ENCODE data around the gene ATP5F1D. TPM values are rescaled to one million over a fixed set of nuclear protein-coding genes. Genes with fewer than 3 reads are reported as not detected.
A peak's percentile ranks its signal among the peaks of the same experiment; 100 is the strongest.

The ATP5F1D gene
- total and polyA plus RNA-seq, 2 donors (not counting 1 experiment from before 2014, with no cell fraction given): 150 to 166 TPM

DNA sequence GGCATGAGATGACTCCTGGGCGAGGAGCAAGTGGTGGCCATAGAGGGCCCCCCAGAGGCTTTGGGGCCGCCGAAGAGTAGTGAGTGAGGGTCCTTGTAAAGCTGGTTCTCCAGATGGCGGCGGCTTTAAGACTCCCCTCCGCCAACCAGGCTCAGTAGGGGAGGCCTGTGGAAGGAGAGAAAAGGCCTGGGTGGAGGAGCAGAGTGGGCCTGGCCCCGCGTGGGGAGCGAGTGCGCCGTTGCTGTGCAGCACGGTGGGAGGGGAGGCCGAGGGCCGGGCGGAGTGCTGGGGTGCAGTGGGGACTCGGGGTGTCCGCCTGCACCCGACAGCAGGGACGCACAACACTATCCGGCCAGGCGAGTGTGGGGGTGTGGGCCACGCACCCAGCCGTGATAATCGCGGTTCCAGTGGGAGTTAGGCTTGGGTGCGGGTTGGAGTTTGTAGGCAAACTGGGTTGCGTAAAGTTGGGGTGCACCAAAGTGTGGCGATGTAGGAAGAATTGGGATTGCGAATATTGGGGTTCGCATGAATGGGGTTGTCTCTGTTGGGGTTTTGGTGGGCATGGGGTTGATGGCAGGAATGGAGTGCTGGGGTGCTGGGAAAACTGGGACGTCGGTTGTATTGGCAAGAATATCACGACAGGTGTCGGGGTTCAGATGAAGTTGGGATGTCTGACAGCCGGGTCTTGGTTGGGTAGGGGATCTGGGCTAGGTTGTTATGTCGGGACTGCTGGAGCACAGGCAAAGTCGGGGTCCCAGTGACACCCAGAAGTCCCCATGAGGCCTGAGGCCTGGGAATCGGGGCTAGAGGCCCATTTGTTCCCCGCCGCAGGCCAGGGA, 26.9 kb downstream of the ATP5F1D start:
- Histone ChIP-seq H2AFZ (ENCODE audit: insufficient read depth, low read depth, low read length, poor library complexity, severe bottlenecking) (no peak overlapping the region), H3K4me2 (replicated peaks; ENCODE audit: low read depth, low read length, poor library complexity, severe bottlenecking) (peak overlapping the region; percentile 83), H3K4me1 (ENCODE audit: control insufficient read depth in 2 of 2, insufficient read depth in 2 of 2, low read length in 2 of 2) (peaks cover 70 to 86% of the 10 kb centered on the region in 2 donors), H3K27ac (ENCODE audit: low read length in 2 of 2) (peak overlapping the region; percentile 88 to 92), H4K20me1 (ENCODE audit: control insufficient read depth, insufficient read depth, low read length, poor library complexity, severe bottlenecking) (peaks cover 60% of the 10 kb centered on the region), H3K4me3 (ENCODE audit: control extremely low read depth in 1 of 5, extremely low read depth in 1 of 5, insufficient read depth in 1 of 5, low read depth in 2 of 5, low read length in 4 of 5) (peak overlapping the region in 3 of 5 experiments; percentile 13 to 34 (median 18)), H3K79me2 (ENCODE audit: control insufficient read depth, insufficient read depth, low read length) (peaks cover 59% of the 10 kb centered on the region), H3K36me3 (replicated peaks in 1 of 2; ENCODE audit: control extremely low read depth in 1 of 2, control insufficient read depth in 1 of 2, extremely low read depth in 1 of 2, insufficient read depth in 2 of 2, low read length in 1 of 2) (peaks cover 7 to 36% of the 10 kb centered on the region in 2 experiments), H3K27me3 (replicated peaks in 1 of 4; ENCODE audit: control extremely low read depth in 1 of 4, control insufficient read depth in 3 of 4, insufficient read depth in 4 of 4, low read length in 3 of 4) (no peaks in the 10 kb centered on the region), H3K9ac (ENCODE audit: low read length) (no peak overlapping the region), H3K9me3 (ENCODE audit: control extremely low read depth in 1 of 3, control insufficient read depth in 2 of 3, insufficient read depth in 1 of 3, low read length in 2 of 3) (no peaks in the 10 kb centered on the region)
- peak overlapping the region; percentile 95 for H3K27ac Mint-ChIP-seq
- TF ChIP-seq, protein P1, sequence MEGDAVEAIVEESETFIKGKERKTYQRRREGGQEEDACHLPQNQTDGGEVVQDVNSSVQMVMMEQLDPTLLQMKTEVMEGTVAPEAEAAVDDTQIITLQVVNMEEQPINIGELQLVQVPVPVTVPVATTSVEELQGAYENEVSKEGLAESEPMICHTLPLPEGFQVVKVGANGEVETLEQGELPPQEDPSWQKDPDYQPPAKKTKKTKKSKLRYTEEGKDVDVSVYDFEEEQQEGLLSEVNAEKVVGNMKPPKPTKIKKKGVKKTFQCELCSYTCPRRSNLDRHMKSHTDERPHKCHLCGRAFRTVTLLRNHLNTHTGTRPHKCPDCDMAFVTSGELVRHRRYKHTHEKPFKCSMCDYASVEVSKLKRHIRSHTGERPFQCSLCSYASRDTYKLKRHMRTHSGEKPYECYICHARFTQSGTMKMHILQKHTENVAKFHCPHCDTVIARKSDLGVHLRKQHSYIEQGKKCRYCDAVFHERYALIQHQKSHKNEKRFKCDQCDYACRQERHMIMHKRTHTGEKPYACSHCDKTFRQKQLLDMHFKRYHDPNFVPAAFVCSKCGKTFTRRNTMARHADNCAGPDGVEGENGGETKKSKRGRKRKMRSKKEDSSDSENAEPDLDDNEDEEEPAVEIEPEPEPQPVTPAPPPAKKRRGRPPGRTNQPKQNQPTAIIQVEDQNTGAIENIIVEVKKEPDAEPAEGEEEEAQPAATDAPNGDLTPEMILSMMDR (IDR thresholded peaks at IDR 0.05): no peak
- no peak for TF ChIP-seq EZH2 (IDR thresholded peaks at IDR 0.05; ENCODE audit: borderline replicate concordance, insufficient read depth, low read depth, low read length, poor library complexity, severe bottlenecking)
- WGBS (ENCODE audit: insufficient coverage): 61% methylated on average over 40 of the region's 40 CpGs
- peak overlapping the region; percentile 95 for H3K4me3 Mint-ChIP-seq
- ChIA-PET POLR2A (interaction anchor here (0.5 to 11.0 kb wide), 30 partner anchors 11 to 1976 kb away, joined by 3 to 402 read pairs (median 4); partner anchors contain the start of genes ATP5F1D, CBARP, GPX4 and MIDN), CTCF (interaction anchor here (0.8 to 10.0 kb wide), 12 partner anchors 8 to 156 kb away, joined by 3 to 658 read pairs (median 7); partner anchors contain the start of genes ATP5F1D and NDUFS7)
- H3K27me3 Mint-ChIP-seq: no peaks in the 10 kb centered on the region
- ATAC-seq (ENCODE audit: low read depth): no peak
- peak; percentile 58 for DNase-seq
- H3K4me1 Mint-ChIP-seq: peaks cover 79% of the 10 kb centered on the region
- intact Hi-C loops (cut with micrococcal nuclease): loop anchor here (1.0 to 5.0 kb wide), 3 partner anchors 8 to 222 kb away; partner anchors contain the start of genes GPX4, PCSK4 and REEP6
- H3K9me3 Mint-ChIP-seq (ENCODE audit: insufficient read depth): no peaks in the 10 kb centered on the region
